Measurements from ENCODE around the gene FBXO5.
"Not testable (repeated sequence)": the region's sequence is repeated elsewhere in the genome, so short reads cannot be mapped to it uniquely, and the experiment has no call there.

Gene FBXO5

DNA sequence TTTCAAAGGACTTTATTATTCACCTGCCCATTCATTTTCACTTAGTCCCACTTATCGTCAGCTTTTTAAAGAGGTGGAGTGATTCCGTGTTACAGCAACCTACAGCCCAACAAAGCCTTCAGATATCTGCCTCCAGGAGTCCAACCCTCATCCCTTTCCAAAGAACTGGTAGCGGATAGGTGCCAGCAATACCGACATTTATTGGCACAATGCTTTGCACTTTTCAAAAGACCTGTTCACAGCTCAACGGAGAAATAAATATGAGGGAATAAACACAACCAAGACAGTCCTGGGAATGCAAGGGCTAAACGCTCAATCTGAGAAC is 20.5 kb upstream of the FBXO5 start:
- peaks cover 6% of the 10 kb centered on the region; the same call in 1 of the 2 replicates for H4K20me1 ChIP-seq (ENCODE audit: control insufficient read depth, insufficient read depth, low read depth, low read length)
- peaks cover 55% of the 10 kb centered on the region for H3K79me2 ChIP-seq (ENCODE audit: control insufficient read depth, low read length)
- H3K4me3 ChIP-seq (ENCODE audit: low read length) = peak overlapping the region; percentile 94
- peaks cover 32% of the 10 kb centered on the region for H3K4me1 ChIP-seq (ENCODE audit: control insufficient read depth, low read length)
- no peaks in the 10 kb centered on the region for H3K9me3 ChIP-seq (ENCODE audit: control insufficient read depth, insufficient read depth, low read length)
- no peaks in the 10 kb centered on the region; the same call in none of the 2 replicates for H3F3A ChIP-seq (ENCODE audit: control insufficient read depth, insufficient read depth)
- no peaks in the 10 kb centered on the region for H3K27me3 ChIP-seq (ENCODE audit: control insufficient read depth, low read length)
- TF ChIP-seq, protein P1, sequence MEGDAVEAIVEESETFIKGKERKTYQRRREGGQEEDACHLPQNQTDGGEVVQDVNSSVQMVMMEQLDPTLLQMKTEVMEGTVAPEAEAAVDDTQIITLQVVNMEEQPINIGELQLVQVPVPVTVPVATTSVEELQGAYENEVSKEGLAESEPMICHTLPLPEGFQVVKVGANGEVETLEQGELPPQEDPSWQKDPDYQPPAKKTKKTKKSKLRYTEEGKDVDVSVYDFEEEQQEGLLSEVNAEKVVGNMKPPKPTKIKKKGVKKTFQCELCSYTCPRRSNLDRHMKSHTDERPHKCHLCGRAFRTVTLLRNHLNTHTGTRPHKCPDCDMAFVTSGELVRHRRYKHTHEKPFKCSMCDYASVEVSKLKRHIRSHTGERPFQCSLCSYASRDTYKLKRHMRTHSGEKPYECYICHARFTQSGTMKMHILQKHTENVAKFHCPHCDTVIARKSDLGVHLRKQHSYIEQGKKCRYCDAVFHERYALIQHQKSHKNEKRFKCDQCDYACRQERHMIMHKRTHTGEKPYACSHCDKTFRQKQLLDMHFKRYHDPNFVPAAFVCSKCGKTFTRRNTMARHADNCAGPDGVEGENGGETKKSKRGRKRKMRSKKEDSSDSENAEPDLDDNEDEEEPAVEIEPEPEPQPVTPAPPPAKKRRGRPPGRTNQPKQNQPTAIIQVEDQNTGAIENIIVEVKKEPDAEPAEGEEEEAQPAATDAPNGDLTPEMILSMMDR (IDR thresholded peaks at IDR 0.05; ENCODE audit: low read depth, low read length, poor library complexity, severe bottlenecking) = no peak
- TF ChIP-seq EZH2phosphoT487 (IDR thresholded peaks at IDR 0.05; ENCODE audit: borderline replicate concordance, low read length) = no peak
- peaks cover 18% of the 10 kb centered on the region for H3K36me3 ChIP-seq (ENCODE audit: control insufficient read depth, low read length)
- no peaks in the 10 kb centered on the region for H3K9me2 ChIP-seq (replicated peaks; ENCODE audit: control insufficient read depth, low read length)
- peak overlapping the region; percentile 31 for H3K27ac ChIP-seq (ENCODE audit: low read depth, low read length)
- H3K4me2 ChIP-seq (ENCODE audit: low read length) = peak overlapping the region; percentile 94

GRCh38 chr6:153002613-153003365 is 19.9 kb upstream of the FBXO5 start, which contains the start of gene MTRF1L:
TSS of gene MTRF1L (minus strand) at chr6:153002709. CDS start at chr6:153002685, 24 bp downstream.
- Histone ChIP-seq H3K9me2 (replicated peaks; ENCODE audit: control insufficient read depth, low read length) (no peaks in the 10 kb centered on the region), H3K36me3 (ENCODE audit: control insufficient read depth, low read length) (peaks cover 22% of the 10 kb centered on the region), H3K27ac (ENCODE audit: low read depth, low read length) (peak within 1 kb of the TSS; percentile 31), H3K27me3 (ENCODE audit: control insufficient read depth, low read length) (no peaks in the 10 kb centered on the region), H3K4me3 (ENCODE audit: low read length) (peak within 1 kb of the TSS; percentile 94), H4K20me1 (ENCODE audit: control insufficient read depth, insufficient read depth, low read depth, low read length) (peaks cover 6% of the 10 kb centered on the region; the same call in 1 of the 2 replicates), H3K4me1 (ENCODE audit: control insufficient read depth, low read length) (peaks cover 32% of the 10 kb centered on the region), H3K4me2 (ENCODE audit: low read length) (peak within 1 kb of the TSS; percentile 94), H3F3A (ENCODE audit: control insufficient read depth, insufficient read depth) (no peaks in the 10 kb centered on the region; the same call in none of the 2 replicates), H3K9me3 (ENCODE audit: control insufficient read depth, insufficient read depth, low read length) (no peaks in the 10 kb centered on the region), H3K79me2 (ENCODE audit: control insufficient read depth, low read length) (peaks cover 59% of the 10 kb centered on the region)
- TF ChIP-seq, protein P1 (IDR thresholded peaks at IDR 0.05; ENCODE audit: low read depth, low read length, poor library complexity, severe bottlenecking) = no peak
- TF ChIP-seq EZH2phosphoT487 (IDR thresholded peaks at IDR 0.05; ENCODE audit: borderline replicate concordance, low read length) = no peak

DNA sequence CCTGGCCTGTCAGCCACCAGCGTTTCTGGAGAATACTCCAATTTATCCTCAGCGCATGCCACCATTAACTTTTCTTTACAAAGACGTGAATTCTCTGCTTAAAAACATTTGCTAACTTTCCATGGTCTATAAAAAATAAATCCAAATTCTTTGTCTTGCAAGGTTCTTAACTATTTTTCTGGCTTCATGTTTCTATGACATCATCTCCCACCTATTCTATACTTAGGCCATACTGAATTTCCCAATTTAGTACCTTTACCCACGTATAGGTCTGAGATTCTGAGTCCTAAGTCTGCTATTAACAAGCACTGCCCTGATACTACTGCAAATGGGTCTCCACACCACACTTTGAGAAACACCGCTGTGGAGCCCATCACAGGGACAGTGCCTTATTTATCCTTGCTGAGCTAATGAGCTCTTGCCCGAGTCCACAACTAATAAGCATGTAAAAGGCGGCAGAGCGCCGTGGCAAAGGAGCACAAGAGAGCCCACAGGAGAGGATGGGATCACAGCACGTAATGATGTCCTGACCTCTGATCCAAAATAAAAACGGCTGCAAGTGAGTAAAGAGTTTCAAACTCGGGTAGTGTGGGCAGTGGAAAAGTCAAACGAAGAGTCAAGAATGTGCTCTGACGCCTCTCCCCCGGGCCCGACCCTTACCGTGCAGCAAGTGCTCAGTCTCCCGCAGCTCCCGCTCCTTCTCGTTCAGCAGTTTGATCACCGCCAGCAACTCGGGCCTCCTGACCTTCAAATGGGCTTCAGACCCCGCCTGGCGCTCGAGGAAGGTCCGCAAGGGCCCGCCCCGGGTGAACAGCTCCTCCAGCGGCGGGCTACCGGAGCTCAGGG is 19.1 kb upstream of the FBXO5 start:
- H4K20me1 ChIP-seq (ENCODE audit: control insufficient read depth, insufficient read depth, low read depth, low read length) = peaks cover 6% of the 10 kb centered on the region; the same call in 1 of the 2 replicates
- H3K4me2 ChIP-seq (ENCODE audit: low read length) = peak overlapping the region; percentile 94
- no peaks in the 10 kb centered on the region for H3K9me2 ChIP-seq (replicated peaks; ENCODE audit: control insufficient read depth, low read length)
- H3K27ac ChIP-seq (ENCODE audit: low read depth, low read length) = peak overlapping the region; percentile 31
- H3F3A ChIP-seq (ENCODE audit: control insufficient read depth, insufficient read depth) = no peaks in the 10 kb centered on the region; the same call in none of the 2 replicates
- H3K9me3 ChIP-seq (ENCODE audit: control insufficient read depth, insufficient read depth, low read length) = no peaks in the 10 kb centered on the region
- peaks cover 67% of the 10 kb centered on the region for H3K79me2 ChIP-seq (ENCODE audit: control insufficient read depth, low read length)
- no peaks in the 10 kb centered on the region for H3K27me3 ChIP-seq (ENCODE audit: control insufficient read depth, low read length)
- peaks cover 29% of the 10 kb centered on the region for H3K36me3 ChIP-seq (ENCODE audit: control insufficient read depth, low read length)
- H3K4me3 ChIP-seq (ENCODE audit: low read length) = peak overlapping the region; percentile 94
- TF ChIP-seq, protein P1 (IDR thresholded peaks at IDR 0.05; ENCODE audit: low read depth, low read length, poor library complexity, severe bottlenecking) = no peak
- no peak for TF ChIP-seq EZH2phosphoT487 (IDR thresholded peaks at IDR 0.05; ENCODE audit: borderline replicate concordance, low read length)
- H3K4me1 ChIP-seq (ENCODE audit: control insufficient read depth, low read length) = peaks cover 32% of the 10 kb centered on the region

GRCh38 chr6:153000790-153001189 is 17.9 kb upstream of the FBXO5 start:
- Histone ChIP-seq H3K4me1 (ENCODE audit: control insufficient read depth, low read length) (peaks cover 32% of the 10 kb centered on the region), H3K4me2 (ENCODE audit: low read length) (peak overlapping the region; percentile 94), H3K36me3 (ENCODE audit: control insufficient read depth, low read length) (peaks cover 41% of the 10 kb centered on the region), H3K79me2 (ENCODE audit: control insufficient read depth, low read length) (peaks cover 79% of the 10 kb centered on the region), H3K4me3 (ENCODE audit: low read length) (peak overlapping the region; percentile 94)
- H3K27me3 ChIP-seq (ENCODE audit: control insufficient read depth, low read length); H3K9me3 ChIP-seq (ENCODE audit: control insufficient read depth, insufficient read depth, low read length); H4K20me1 ChIP-seq (ENCODE audit: control insufficient read depth, insufficient read depth, low read depth, low read length); H3K27ac ChIP-seq (ENCODE audit: low read depth, low read length); H3K9me2 ChIP-seq (replicated peaks; ENCODE audit: control insufficient read depth, low read length); H3F3A ChIP-seq (ENCODE audit: control insufficient read depth, insufficient read depth): not testable (repeated sequence)
